Endometrial microvascular endothelial cells (primary cell): ENCODE results near the gene SLC5A5. TPM values are rescaled to one million over a fixed set of nuclear protein-coding genes. Genes with fewer than 3 reads are reported as not detected.

ENCODE experiments used
- in situ Hi-C: cut with HindIII; loops from 2 replicates; pipeline ENCODE4 v1.10.0; 2017; ENCODE audit warnings: low sequenced_read_pairs, low pct_unique_long_range_greater_than_20kb; ENCODE audit errors: inconsistent ontology term
- total RNA-seq: library from RNA; depleted of rRNA; stranded (reverse); fragments of >200 nt; gene quantifications from one replicate; pipeline ENCODE4 v1.2.3, GENCODE V29; 2015; ENCODE audit errors: inconsistent ontology term

The SLC5A5 gene
- total RNA-seq = not detected

- in situ Hi-C loops = loop anchor here (25.0 kb wide), 1 partner anchor 435 kb away; the partner anchor contains the start of gene TMEM221
These were observed at the start of gene SLC5A5 for GRCh38 chr19:17871878-17872250. Gene SLC5A5 (plus strand): TSS chr19:17871945. CDS start chr19:17872320, 375 bp downstream.

GRCh38 chr19:17824339-17824738 is 47.4 kb upstream of the SLC5A5 start:
- in situ Hi-C loops = no loop called here

DNA sequence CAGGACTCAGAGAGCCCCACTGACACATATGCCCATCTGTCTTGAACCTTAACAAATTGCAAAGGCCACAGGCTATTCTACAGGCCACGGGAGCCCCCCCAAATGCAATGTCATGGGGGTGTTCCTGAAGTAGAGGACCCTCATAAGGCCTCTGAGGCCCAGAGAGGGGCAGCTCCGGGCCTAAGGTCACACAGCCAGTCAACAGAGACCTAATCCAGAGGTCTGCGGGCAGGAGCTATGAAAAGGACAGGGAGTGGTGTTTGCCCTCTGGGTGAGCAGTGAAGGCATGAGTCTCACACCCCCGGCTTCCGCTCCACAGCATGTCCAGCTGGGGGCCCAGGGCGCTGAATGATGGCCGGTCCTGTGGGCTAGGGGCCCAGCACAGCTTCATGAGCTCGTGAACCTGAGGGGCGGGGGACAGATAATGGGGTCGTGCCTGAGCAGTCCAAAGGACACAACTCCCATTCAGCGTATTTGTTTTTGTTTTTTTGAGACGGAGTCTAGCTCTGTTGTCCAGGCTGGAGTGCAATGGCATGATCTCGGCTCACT is 45.2 kb upstream of the SLC5A5 start:
- in situ Hi-C loops = no loop called here

GRCh38 chr19:17829855-17830566 is 41.7 kb upstream of the SLC5A5 start:
- in situ Hi-C loops = no loop called here

DNA sequence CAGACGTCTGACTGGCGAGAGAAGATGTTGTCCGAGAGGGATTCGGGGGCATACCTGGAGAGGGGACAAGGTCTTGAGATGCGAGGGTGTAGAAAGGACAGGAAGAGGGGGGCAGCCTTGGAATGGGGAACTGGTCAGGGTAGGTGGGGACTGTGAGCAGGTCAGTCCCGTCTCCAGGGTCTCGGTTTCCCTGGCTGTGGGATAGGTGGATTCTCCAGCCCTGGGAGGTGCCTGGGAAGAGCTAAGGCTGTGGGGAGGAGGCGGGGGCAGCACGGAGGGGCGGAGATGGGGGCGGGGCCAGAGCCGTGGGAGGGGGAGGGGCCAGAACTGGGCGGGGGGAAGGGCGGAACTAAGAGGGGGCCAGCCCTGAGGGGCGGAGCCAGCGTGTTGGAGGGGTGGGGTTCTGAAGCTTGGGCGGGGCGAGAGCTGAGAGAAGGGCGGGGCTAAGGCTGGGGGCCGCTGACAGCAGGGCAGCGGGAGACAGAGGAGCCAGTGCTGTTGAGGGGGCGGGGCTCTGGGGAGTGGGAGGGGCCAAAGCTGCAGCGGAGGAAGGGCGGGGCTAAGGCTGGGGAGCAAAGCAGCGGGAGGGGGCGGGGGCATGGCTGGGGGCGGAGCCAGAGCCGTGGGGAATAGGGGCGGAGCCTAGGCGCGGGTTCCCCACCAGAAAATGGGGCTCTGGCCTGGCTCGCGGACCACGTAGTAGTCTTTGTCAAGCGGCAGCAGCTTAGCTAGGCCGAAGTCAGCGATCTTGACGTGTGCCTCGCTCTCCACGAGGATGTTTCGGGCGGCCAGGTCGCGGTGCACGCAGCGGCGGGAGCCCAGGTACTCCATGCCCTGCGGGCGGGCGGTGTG is 41.0 kb upstream of the SLC5A5 start:
- in situ Hi-C loops = no loop called here

DNA sequence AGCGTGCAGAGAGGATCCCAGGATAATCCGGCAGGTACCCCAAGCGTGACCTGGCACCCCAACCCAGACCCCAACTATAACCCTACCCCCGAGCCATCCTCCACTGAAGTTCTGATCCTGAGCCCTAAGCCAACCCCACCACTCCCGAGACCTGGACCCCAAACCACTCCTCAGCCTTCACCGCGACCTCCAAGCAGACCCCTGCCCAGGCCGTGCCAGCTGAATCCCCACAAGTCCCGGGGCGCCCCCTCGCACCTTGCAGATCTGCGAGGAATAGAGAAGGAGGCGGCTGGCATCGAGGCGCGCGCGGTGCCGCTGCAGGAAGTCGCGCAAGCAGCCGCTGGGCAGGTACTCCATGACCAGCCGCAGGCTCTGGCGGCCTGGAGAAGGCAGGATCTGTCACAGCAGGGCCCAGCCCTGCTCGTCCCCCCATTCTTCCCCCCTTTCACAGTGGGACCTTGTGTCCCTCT is 40.3 kb upstream of the SLC5A5 start:
- in situ Hi-C loops = no loop called here

DNA sequence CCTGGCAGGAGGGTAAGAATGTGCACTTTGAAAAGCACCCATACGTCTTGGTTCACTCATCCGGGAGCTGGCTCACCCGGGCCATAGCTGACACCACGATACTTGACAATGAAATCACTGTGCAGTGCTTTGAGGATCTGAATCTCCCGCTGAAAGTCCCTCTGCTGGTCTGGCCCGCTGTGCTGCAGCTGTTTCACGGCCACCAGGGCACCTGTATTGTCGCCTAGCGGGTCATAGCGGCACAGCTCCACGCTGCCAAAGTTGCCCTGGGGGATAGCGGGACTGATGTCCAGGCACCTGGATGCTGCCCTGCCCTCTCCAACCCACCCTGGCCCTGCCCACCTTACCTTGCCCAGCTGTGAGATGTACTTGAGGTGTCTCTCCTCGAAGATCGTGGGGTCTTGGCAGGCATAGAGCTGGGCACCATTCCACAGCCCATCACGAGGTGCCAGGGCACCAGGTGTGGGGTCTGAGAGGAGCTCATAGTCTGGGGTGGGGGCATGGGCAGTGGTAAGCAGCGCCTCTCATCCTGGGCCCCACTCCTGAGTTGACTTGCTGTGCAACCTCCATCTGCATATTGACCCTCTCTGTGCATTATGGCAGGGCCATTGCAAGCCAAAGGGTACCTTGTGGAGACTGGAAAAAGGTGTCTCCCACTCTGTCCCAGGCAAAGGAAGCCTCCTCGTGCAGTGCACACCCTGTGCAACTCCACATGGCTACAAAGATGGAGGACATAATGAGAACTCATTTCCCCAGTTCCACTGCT is 39.1 kb upstream of the SLC5A5 start:
- in situ Hi-C loops = no loop called here

DNA sequence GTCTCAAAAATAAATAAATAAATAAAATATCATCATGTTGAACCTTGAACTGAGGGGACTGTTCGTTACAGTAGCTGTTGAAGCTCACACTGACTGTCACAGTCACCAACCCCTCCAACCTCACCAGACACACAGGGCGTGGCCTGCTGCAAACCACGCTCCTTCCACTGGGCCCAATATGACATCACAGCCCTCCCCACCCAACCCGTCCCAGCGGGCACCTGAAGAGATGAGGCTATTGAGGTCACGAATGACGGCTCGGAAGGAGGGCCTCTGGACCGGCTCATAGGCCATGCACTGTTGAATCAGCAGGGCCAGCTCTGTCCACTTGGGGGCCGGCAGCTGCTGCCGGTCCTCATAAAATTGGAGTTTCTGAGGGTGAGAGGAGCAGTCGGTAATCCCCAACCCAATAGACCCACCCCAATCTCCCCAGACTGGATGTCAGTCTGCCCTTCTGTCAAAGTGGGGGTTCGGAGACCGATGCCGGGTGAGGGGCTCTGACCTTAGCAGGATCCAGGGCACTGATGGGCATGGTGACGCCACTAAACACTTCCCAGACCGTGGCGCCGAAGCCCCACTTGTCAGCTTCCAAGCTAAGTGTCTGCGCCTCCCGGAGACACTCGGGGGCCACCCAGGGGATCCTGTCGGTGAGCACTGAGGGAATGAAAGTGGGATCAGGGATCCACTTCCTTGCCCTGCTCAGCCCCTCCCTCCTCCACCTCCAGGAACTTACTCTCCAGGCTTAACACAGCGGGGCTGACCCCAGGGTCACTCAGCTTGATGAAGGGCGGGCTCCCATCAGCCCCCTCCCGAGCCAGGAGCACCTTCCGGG is 37.2 kb upstream of the SLC5A5 start:
- in situ Hi-C loops = no loop called here

- in situ Hi-C loops = no loop called here
These were observed 36.4 kb upstream of the SLC5A5 start for GRCh38 chr19:17835182-17836006.

- in situ Hi-C loops = no loop called here
These were observed 35.2 kb upstream of the SLC5A5 start for GRCh38 chr19:17836530-17836929.

DNA sequence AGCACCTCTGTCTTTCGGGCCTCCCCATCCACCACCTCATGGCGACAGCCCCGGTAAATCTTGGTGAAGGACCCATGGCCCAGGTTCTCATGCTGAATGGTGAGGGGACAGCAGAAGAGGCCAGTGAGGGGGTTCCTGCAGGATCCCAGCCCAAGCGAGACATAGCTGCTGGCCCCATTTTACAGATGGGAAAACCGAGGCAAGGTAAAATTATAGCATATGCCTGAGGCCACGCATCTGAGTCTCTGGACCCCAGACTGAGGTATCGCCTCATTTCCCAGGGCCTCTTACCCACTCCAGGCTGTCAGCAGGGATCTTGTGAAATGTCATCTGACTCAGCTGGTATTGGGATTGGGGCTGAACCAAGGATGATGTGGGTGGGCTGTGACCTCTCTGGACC is 33.8 kb upstream of the SLC5A5 start:
- in situ Hi-C loops = no loop called here

DNA sequence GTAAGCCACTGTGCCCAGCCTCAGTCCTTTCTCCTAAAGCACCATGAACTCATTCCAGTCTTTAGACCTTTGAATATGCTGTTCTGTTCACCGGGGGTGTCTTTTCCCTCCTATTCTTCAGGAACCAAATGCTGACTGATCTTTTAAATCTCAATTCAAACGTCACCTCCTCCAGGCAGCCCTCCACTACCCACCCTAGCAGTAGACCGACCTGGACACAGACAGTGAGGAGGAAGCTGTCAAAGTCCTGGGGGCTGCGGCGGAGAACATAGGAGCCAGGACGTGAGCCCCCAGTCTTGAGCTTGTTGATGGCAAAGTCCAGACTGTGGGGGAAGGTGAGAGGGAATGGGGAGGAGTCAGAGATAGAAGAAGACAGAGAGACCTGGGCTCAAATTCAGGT is 31.7 kb upstream of the SLC5A5 start:
- in situ Hi-C loops = no loop called here

GRCh38 chr19:17841371-17841809 is 30.4 kb upstream of the SLC5A5 start:
- in situ Hi-C loops = no loop called here

DNA sequence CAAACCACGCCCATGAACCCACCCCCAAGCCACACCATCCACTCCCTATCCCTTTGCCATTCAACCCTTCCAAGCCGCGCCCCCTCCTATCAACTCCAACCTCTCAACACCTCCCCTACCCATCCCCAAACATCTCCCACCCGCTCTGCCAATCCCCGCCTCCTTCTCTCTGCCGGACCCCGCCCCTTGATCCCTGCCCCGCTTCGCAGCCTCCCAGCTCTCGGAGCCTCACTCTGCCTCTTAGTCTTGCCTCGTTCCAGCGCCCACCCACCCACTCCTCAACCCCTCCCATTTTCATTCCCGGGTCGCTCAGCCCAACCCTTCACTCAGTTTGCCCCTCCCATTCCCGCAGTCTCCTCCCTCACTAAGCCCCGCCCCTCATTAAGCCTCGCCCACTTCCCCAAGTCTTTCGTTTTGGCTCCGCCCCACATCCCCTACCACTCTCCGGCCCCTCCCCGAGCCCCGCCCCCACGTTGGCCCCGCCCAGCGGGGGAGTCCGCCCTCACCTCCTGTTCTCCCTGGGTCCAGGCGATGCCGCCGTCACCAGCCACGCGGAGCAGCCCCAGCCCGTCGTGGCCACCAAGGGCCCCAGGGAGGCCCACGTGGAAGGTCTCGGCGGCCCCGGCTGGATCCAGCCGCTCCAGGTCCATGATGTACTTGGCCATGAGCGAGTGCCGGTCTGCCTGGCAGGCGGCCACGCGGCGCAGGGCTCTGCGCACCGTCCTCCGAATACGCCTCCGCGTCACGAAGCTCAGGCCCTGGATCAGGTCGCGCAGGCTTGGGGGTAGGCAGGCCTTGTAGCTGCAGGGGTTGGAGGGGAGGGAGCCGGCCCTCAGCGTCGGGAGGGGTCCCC is 29.7 kb upstream of the SLC5A5 start:
- in situ Hi-C loops = no loop called here

GRCh38 chr19:17842663-17843291 is 29.0 kb upstream of the SLC5A5 start:
- in situ Hi-C loops = no loop called here

DNA sequence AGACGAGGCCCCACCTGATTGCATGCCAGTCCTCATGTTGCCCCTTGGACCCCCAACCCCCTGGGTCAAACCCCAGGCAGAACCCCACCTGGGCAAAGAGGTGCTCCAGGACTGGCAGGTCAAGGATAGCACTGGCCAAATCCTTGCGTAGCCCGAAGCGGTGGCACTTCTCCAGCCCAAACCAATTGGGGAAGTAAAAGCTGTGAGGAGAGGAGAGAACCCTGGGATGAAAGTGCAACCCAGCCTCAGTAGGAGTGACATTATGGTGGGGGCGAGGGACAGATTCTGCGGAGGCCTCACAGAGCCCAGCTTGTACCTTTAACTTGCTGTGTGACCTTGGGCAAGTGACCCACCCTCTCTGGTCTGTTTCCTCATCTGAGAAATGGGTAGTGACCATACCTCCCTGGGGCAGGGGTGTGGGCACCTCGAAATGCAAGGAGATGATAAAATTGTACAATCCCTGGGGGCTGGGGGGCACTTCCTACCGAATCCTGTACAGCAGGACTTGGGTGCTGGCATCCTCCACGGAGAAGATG is 28.4 kb upstream of the SLC5A5 start:
- in situ Hi-C loops = no loop called here
